HFF-Myc (cell line): ENCODE measurements around the gene ARL3.
A peak's percentile ranks its signal among the peaks of the same experiment; 100 is the strongest.

Experiments used
- DNase-seq: peaks from one replicate; pipeline ENCODE4 v3.0.0-alpha.2; 2011; ENCODE audit warnings: low read depth; ENCODE audit errors: extremely low read depth
- H3K4me3 ChIP-seq: replicated peaks from 2 replicates; pipeline ENCODE4 v1.5.1; 2011; ENCODE audit warnings: low read depth, mild to moderate bottlenecking, control low read depth, low read length
- TF ChIP-seq, protein P1 (sequence below): IDR thresholded peaks from 2 replicates; pipeline ENCODE4 v1.5.1; 2012; ENCODE audit warnings: mild to moderate bottlenecking, low read depth, low read length, control low read depth; ENCODE audit errors: missing control alignments

Gene ARL3

DNA sequence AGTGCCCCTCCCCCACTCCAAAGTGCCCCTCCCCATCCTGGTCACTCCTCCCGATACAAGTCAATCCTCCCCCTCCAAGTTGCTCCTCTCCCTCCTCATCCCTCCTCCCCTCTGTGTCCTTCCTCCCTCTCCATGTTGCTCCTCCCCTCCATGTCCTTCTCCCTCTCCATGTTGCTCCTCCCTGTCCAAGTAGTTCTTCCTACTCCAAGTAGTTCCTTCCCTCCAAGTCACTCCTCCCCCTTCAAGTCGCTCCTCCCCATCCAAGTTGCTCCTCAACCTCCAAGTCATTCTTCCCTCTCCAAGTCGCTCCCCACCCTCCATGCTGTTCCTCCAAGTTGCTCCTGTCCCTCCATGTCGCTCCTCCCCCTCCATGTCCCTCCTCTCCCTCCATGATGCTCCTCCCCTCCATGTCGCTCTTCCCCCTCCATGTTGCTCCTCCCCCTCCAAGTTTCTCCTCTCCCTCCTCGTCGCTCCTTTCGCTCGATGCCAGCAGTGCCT, 20.9 kb upstream of the ARL3 start:
- H3K4me3 ChIP-seq: no peak overlapping the region
- DNase-seq: no peak
- TF ChIP-seq, protein P1, sequence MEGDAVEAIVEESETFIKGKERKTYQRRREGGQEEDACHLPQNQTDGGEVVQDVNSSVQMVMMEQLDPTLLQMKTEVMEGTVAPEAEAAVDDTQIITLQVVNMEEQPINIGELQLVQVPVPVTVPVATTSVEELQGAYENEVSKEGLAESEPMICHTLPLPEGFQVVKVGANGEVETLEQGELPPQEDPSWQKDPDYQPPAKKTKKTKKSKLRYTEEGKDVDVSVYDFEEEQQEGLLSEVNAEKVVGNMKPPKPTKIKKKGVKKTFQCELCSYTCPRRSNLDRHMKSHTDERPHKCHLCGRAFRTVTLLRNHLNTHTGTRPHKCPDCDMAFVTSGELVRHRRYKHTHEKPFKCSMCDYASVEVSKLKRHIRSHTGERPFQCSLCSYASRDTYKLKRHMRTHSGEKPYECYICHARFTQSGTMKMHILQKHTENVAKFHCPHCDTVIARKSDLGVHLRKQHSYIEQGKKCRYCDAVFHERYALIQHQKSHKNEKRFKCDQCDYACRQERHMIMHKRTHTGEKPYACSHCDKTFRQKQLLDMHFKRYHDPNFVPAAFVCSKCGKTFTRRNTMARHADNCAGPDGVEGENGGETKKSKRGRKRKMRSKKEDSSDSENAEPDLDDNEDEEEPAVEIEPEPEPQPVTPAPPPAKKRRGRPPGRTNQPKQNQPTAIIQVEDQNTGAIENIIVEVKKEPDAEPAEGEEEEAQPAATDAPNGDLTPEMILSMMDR: no peak

DNA sequence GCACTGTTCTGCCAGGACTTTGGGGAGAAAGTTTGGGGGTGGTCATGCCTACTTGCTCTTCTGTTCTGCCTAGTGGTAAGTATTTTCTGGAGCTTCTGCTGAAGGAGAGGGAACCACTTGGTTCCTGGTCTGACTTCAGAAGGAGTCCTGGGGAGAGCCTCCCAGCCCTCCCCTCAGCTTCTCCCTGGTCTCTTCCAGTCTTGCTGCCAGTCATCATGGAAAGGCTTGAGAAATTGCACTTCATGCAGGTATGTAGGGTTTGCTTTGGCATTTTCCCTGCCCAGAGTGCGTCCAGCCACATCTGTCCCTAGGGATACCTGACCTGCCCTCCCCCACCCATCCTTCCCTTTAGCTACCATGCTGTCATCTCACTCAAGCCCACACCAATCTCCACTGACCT, 18.5 kb upstream of the ARL3 start:
- TF ChIP-seq, protein P1: no peak
- no peak for DNase-seq
- H3K4me3 ChIP-seq: no peak overlapping the region

DNA sequence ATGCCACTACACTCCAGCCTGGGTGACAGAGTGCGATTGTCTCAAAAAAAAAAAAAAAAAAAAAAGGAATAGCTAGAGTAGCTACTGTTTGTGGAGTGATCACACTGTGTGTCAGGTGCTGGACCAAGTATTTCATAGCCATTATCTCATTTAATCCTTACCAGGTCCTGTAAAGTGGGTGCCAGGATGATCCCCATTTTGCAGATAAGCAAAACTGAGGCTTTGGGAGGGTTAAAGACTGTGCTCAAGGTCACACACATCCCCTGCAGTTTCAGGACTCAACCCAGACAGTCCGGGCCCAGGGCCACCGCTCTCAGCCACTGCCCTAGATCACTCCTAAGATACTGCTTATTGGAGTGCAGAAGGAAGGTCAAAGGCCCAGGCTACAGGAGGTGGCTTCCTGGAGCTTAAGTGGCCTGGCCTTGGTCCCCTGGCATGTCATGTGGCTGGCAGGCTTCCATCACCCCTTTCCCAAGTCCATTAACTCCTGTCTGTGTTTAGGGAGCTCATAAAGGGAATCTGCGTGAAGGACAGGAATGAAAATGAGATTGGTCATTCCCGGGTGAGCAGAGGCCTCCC, 17.1 kb upstream of the ARL3 start:
- TF ChIP-seq, protein P1: no peak
- no peak overlapping the region for H3K4me3 ChIP-seq
- no peak for DNase-seq

DNA sequence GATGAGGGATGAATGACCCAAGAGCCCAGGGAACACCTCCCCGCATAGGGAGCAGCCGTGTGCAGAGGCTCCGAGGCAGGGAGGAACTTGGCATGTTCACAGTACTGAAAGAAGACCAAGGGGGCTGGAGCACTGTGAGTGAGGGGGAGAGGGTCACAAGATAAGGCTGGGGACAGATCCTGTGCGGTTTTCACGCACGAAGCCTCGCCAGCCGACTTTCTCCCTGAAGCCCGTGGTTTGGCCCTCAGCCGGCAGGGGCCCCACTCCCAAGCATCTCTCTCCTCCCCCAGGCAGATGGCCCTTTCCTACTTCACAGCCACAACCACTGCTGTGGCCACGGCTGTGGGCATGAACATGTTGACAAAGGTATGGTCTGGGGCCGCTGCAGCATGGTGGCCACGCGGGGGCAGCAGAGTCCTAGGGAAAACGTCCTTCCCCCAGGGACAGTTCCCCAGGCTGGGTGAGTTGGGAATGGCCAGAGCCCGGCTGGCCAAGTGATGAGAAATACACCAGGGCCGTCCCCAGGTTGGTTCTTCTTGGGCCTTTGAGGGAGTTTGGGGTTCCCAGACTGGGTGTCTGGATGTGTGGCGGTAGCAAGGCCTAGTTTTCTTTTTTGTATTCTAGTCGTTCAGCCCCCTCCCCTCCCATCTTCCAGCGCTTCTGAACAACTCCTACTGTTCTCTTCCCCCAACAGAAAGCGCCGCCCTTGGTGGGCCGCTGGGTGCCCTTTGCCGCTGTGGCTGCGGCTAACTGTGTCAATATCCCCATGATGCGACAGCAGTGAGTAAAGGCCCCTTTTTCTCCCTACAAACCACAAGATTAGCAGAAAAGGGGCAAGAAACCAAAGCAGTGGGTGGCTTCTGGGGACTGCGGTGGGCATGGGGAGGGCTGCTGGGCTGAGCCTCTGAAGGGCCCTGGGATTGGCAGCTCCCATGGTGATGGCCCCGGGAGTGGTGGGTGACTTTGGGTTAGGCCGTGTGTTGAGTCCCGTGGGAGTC, 15.1 kb upstream of the ARL3 start:
- TF ChIP-seq, protein P1: peak; percentile 95
- no peak overlapping the region for H3K4me3 ChIP-seq
- no peak for DNase-seq

DNA sequence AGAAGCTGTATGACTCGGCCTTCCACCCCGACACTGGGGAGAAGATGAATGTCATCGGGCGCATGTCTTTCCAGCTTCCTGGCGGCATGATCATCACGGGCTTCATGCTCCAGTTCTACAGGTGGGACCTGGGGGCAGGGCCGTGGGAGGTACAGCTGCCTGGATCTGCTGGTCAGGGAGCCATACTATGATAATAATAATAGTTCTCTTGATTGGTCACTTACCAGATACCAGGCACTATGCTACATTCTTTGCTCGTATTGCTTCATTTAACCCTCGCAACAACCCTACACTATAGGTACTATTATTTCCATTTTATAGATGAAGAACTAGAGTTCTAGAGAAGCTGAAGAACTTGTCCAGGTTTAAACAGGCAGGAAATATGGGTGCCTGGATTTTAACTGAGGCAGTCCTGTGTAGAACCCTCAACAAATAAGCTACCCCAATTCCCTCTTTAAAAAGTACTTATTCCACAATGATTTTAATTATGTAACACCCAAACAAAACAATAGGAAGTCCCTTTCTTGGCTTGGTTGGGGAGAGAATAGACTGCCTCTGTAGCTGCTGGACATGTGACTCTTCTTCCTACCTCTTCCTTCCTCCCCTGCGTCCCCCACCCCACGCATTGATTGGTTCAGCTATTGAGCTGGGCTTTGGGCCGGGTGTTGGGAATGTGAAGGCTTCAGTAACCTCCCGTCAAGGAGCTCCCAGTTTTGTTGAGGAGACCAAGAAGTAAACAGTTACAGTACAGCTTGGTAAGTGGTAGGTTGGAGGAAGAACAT, 13.0 kb upstream of the ARL3 start:
- H3K4me3 ChIP-seq: no peak overlapping the region
- no peak for DNase-seq
- TF ChIP-seq, protein P1: no peak

DNA sequence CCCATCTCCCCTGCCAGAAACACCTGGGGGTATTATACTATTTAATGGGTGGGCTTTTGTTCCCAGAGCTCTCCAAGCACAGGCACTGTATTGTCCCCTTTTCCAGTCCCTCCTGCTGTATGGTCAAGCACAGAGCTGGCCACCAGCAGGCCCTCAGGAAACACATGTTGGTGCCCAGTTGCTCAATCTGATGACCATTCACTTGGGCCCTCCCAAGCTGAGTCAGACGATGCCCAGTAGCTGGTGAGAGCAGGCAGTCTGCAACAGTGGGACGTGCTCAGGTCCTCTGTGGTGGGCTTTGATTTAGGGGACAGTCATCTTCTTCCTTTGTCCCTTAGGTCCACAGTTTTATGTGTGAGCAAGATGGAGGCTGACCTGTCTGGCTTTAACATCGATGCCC, 12.1 kb upstream of the ARL3 start:
- no peak for DNase-seq
- TF ChIP-seq, protein P1: no peak
- no peak overlapping the region for H3K4me3 ChIP-seq
